GM15510 (cell line): Measurements from ENCODE around the gene SRP14.

Experiments used
- POLR2A ChIP-seq: IDR thresholded peaks from 3 replicates; pipeline ENCODE4 v1.6.1; 2011; ENCODE audit warnings: borderline replicate concordance; ENCODE audit not compliant: insufficient read length; ENCODE audit errors: extremely low read depth

SRP14 gene

DNA sequence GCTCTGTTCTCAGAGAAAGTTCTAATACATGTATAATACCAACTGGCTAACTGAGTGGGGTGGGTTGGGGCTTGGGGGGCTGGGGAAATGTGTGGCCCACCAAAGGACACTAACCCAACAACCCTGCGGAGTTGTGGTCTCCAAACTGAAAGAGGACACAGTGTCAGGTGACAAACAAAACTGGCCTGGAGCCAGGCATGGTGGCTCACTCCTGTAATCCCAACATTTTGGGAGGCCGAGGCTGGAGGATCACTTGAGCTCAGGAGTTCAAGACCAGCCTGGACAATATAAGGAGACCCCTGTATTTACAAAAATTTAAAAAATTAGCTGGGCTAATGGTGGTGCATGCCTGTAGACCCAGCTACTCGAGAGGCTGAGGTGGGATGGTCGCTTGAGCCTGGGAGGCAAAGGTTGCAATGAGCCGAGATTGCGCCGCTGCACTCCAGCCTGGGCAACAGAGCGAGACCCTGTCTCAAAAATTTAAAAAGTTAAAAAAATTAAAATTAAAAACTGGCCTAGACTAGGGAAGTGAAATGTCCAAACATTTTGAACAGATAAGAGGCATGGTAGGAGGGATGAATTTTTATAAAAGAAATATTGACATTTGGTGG is 31.7 kb upstream of the SRP14 start:
- no peak for TF ChIP-seq POLR2A

DNA sequence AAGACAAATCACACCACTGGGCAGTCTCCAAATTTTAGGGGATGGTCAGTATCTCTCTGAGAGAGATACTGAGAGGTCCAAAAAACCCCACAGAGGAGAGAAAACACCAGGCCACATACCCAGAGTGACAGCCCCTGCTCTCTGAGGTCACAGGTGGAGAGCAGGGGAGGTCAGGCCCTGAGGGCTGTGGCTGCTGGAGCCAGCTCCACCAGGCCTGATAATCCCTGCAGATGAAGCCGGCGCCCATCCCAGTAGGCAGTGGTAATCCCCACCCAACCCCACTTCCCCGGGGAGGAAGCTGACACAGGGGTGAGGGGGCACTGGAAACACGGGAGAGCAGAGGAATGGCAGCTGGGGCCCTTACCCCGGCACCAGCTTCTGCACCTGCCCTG is 31.2 kb upstream of the SRP14 start:
- no peak for TF ChIP-seq POLR2A

DNA sequence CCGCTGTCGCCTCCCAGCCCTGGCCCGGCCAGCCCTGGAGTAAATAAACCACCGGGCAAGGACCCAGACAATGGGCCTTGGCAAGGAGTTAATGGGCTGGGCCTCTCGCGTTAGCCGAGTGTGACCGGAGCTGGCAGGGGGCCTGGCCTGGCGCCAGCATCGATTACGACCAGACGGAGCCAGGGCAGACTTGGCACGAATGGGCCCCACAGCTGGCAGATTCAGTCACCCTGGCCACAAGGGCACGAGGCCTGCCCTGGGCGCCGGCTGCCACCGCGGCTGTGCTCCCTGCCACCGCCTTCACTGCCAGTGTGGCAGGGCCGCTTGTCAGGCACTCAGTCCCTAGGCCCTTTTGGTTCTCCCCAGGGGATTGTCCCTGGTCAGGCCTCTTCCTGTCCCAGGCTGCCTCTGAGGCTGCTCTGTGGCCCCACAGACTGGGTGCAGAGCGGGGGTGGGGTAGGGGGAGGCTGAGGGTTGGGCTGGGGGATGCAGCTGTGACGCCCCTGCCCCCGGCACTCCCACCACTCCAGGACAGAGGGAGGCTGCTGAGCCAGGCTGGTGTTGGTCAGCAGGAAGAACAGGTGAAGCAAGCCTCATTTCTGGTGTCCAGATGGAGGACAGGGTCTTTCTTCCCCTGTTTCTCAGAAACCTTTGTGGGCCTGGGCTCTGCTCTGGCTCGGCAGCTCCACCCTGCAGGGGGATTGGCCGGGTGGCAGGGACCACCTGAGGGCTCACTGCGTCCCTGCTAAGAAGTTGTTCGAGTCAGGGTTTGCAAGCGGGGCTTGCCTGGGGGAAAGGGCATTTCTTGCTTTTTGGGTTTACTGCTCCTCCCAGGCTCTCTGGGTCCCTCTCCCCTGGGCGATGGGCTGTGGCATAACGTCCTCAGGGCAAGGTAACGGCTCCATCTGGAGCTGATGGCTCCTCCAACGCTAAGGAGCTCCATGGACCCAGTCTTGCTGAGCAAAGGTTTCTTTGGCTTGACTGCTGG is 30.5 kb upstream of the SRP14 start:
- TF ChIP-seq POLR2A: peak; percentile 55

DNA sequence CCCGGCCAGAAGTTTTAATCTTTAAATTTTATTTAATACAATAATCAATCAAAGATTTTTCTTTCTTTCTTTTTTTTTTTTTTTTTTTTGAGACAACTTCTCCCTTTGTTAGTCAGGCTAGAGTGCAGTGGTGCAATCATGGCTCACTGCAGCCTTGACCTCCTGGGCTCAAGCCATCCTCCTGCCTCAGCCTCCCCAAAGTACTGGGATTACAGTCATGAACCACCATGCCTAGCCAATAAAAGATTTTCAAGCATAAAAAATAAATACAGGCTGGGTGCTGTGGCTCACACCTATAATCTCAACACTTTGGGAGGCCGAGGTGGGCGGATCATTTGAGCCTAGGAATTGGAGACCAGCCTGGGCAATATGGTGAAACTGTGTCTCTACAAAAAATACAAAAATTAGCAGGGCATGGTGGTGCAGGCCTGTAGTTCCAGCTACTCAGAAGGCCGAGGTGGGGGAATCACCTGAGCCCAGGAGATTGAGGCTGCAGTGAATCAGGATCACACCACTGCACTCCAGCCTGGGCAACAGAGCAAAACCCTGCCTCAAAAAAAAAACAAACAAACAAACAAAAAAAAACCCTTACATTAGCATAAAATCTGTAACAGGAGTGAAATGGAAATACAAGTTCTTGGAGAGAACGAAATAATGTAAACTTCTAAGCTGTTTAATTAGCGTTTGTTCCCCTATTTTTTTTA is 29.1 kb upstream of the SRP14 start:
- TF ChIP-seq POLR2A: no peak

DNA sequence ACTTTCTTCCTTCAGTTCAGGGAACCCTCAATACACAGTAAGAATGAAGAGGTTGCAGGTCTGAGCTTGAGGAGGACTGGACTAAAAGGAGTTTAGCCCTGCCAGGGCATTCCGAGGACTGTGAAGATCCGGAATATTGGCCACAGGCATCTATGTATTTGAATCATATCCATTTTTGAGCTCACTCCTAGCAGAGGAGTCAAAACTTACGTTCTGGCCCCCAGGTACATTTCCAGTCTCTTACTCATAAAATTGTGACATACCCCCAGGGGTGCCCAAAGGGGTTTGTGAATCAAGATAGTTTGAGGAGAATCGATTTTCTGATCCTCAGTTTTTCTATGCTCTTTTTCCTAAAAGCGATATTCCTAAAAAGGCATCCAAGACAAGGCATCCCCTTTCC is 27.6 kb upstream of the SRP14 start:
- no peak for TF ChIP-seq POLR2A

DNA sequence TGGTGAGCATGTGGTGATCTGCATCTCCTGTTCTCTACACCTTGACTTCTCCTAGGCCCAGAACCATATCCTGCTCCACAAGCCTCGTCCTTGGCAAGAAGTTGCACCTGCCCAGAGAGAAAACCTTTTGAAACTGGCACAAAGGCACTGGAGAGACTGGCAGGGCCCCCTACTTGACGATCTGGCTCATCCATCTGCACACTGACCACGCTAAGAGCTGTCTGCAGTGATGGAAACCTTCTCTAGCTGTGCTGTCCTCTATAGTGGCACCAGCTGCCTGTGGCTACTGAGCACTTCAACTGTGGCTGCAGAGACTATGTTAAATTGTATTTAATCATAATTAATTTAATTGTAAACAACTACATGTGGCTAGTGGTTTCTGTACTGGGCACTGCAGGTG is 26.2 kb upstream of the SRP14 start:
- no peak for TF ChIP-seq POLR2A

DNA sequence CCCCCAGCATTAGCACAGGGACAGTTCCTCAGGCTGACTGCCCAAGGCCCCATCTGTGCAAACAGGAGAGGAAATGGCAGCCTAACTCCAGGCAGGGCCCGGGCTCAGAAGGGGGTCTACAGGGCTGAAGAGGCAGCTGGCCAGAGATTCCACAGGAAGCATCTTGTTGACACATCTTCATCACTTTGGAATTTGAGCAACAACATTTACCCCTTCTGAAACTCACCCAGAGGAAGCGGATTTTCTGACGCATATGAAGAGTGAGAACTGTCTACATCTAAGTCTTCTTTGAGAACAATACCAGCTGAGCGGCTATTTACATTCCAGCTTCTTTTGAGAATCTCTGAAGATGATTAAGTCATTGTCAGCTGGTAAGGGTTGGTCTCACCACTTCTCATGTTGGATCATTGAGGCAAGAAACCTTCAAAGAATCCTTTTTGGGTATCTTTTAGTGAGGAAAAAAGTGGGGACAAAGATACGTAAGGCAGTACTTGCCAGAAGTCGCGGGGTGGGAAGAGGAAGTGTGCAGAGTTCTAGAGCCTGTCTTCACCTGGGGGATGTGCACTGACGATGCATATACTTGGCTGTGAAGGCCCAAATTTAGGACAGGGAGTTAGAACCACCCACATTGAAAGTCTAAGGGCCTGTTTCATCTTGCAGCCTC is 25.4 kb upstream of the SRP14 start:
- TF ChIP-seq POLR2A: no peak

DNA sequence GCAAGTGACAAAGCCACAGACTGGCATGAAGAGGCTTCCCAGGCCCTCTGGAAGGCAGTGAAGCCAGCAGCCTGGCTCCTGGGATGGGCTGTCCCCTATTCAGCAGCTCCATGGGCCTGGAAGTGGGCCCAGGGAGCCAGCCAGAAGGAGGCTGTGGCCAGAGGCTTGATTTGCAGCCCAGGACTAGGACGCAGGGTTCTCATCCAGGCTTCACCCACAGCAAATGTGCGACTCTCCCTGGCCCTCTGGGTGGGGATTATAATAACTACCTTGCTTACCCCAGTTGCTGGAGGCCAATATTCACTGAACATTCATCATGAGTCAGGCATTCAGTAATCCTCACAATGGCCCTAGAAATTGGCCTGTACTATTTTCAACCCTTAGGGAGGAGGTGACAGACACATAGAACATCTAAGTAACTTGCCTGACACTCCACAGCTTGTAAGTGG is 24.6 kb upstream of the SRP14 start:
- no peak for TF ChIP-seq POLR2A

DNA sequence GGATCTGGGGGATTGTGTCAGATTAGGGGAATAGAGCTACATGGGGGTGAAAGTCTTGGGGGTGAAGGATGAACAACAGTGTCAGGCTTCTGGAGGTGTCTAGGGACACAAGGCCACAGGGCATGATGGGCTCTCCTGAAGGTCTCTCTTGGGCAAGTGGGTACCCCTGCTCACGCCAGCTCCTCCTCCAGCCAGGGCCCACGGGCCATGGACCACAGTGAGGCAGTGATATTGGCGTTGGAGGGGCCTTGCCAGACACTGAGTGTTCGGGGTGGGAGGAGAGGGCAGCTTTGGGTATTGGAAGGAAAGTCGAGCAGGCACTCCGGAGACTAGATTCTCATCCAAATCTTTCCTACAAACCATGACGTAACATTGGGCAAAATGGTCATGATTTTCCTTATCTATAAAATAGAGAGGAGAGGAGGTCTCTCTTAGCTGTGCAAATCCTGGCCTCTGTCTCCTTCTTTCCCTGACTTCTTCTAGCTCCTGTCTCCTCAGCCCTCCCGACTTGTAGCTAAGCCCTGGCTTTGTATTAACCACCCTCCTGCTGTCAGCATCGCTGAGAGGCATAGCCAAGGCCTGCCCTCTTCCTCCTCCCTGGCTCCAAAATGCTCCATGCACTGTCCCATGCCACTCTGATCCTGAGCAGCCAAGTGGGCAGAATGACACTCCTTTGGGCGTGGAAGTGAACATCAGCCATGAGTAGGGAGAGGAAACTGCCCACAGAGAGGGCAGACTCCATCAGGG is 24.0 kb upstream of the SRP14 start:
- no peak for TF ChIP-seq POLR2A

DNA sequence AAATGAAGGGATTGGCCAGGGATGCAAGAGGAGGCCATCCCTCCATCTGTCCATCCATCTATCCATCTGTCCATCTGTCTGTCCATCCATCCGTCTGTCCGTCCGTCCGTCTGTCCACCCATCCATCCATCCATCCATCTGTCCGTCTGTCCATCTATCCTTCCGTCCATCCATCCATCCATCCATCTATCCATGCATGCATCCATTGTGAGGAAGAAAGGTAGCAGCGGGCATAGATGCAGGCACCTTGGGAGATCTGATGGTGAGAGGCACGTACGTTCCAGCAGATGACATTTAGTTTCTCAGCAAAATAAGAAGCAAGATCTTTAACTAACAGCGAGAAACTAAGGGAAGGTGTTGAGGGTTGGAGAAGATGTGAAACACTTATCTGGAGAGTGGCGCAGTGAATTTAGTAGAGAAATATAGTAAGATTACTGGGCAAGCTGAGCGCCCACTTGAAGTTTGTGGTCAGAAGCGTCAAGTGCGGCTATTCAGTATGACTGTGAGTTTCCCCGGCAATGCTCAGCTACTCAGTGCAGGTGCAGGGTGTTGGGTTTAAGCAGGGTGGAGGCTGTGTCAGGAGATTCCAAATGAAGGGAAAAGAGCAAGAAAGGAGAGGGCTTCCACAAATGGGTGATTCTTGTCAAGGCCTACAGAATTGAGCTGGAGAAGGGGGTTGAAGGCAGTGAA is 22.4 kb upstream of the SRP14 start:
- TF ChIP-seq POLR2A: no peak

DNA sequence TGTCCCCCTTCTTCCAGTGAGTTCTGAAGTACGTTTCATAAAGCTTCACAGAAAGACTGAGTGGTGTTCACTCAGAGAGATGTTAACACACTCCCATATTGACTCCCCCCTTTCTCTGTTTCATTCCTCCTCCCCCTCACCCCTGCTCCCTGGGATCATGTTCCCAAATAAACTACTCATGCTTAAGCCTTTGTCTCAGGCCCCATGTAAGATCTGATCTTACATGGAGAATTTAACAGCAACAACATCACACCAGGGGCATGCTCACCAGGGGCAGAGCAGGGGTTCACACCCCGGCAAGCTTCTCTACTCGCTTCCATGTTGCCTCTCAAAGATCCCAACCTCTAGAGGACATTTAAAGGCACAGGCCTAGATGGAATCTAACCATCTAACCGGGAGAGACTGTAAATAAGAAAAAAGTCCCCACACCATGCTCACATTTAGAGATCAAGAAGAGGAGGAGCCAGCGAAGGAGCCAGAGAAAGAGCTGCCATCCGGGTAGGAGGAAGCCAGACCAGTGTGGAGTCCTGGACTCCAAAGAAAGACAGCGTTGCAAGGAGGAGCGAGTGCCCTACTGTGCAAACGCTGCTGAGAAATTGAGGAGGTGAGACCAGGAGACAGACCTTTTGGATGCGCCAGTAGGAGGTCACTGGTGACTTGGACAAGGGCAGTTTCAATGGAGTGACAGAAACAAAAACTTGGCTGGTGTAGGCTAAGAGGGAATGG is 21.4 kb upstream of the SRP14 start:
- TF ChIP-seq POLR2A: no peak

DNA sequence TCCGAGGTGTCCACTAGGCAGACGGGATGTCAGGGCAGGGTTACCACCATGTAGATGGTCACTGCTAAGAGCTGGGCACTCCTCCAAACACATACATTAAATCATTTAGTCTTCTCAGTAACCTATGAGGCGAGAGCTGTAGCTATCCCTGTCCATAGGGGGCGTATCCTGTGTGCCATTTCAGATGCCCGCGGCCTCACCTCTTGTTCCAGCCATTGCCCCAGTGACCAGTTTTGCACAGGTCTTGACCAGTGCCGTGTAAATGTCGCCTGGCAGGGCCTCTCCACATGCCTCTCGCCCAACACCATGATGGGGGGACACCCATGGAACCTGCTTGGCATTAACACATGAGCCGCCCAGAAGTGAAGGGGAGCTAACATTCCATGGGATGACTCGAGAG is 20.8 kb upstream of the SRP14 start:
- TF ChIP-seq POLR2A: no peak
